ENCODE data around the gene WIPF2.
A peak's percentile ranks its signal among the peaks of the same experiment; 100 is the strongest.

The WIPF2 gene

DNA sequence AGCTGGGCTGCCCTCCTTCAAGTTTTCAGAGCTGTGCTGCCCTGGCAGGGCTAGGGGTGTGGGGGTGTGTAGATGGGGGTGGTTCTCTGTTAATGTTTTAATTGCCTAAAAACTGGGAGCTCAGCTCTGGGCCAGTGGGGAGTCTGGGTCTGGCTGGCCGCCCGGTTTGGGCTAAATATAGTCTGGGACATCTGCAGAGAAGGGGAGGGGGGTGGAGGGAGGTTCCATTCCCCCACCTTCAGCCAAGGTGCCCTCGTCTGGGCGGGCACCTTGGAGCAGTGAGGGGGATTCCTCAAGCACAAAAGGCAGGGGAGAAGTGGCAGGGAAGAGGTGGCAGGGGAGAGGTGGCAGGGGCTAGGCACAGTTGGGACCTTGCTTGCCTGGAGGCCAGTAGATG, 102.9 kb downstream of the WIPF2 start (continued):
- TF ChIP-seq, protein P1, sequence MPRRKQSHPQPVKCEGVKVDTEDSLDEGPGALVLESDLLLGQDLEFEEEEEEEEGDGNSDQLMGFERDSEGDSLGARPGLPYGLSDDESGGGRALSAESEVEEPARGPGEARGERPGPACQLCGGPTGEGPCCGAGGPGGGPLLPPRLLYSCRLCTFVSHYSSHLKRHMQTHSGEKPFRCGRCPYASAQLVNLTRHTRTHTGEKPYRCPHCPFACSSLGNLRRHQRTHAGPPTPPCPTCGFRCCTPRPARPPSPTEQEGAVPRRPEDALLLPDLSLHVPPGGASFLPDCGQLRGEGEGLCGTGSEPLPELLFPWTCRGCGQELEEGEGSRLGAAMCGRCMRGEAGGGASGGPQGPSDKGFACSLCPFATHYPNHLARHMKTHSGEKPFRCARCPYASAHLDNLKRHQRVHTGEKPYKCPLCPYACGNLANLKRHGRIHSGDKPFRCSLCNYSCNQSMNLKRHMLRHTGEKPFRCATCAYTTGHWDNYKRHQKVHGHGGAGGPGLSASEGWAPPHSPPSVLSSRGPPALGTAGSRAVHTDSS (tag by site-specific recombination; IDR thresholded peaks at IDR 0.05): no peak
- TF ChIP-seq ZNF155 (tag by site-specific recombination; IDR thresholded peaks at IDR 0.05): no peak
- peak; percentile 8; the same call in 1 of the 2 replicates for TF ChIP-seq WT1 (tag by site-specific recombination; IDR thresholded peaks at IDR 0.05)
- TF ChIP-seq, protein P2, sequence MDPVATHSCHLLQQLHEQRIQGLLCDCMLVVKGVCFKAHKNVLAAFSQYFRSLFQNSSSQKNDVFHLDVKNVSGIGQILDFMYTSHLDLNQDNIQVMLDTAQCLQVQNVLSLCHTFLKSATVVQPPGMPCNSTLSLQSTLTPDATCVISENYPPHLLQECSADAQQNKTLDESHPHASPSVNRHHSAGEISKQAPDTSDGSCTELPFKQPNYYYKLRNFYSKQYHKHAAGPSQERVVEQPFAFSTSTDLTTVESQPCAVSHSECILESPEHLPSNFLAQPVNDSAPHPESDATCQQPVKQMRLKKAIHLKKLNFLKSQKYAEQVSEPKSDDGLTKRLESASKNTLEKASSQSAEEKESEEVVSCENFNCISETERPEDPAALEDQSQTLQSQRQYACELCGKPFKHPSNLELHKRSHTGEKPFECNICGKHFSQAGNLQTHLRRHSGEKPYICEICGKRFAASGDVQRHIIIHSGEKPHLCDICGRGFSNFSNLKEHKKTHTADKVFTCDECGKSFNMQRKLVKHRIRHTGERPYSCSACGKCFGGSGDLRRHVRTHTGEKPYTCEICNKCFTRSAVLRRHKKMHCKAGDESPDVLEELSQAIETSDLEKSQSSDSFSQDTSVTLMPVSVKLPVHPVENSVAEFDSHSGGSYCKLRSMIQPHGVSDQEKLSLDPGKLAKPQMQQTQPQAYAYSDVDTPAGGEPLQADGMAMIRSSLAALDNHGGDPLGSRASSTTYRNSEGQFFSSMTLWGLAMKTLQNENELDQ (tag by site-specific recombination; IDR thresholded peaks at IDR 0.05; ENCODE audit: low read depth): no peak
- TF ChIP-seq, protein P3, sequence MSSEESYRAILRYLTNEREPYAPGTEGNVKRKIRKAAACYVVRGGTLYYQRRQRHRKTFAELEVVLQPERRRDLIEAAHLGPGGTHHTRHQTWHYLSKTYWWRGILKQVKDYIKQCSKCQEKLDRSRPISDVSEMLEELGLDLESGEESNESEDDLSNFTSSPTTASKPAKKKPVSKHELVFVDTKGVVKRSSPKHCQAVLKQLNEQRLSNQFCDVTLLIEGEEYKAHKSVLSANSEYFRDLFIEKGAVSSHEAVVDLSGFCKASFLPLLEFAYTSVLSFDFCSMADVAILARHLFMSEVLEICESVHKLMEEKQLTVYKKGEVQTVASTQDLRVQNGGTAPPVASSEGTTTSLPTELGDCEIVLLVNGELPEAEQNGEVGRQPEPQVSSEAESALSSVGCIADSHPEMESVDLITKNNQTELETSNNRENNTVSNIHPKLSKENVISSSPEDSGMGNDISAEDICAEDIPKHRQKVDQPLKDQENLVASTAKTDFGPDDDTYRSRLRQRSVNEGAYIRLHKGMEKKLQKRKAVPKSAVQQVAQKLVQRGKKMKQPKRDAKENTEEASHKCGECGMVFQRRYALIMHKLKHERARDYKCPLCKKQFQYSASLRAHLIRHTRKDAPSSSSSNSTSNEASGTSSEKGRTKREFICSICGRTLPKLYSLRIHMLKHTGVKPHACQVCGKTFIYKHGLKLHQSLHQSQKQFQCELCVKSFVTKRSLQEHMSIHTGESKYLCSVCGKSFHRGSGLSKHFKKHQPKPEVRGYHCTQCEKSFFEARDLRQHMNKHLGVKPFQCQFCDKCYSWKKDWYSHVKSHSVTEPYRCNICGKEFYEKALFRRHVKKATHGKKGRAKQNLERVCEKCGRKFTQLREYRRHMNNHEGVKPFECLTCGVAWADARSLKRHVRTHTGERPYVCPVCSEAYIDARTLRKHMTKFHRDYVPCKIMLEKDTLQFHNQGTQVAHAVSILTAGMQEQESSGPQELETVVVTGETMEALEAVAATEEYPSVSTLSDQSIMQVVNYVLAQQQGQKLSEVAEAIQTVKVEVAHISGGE (tag by site-specific recombination; conservative IDR thresholded peaks at IDR 0.05; ENCODE audit: low read depth): no peak
- no peak for TF ChIP-seq ZNF623 (tag by site-specific recombination; IDR thresholded peaks at IDR 0.05)
- no peak for TF ChIP-seq ZNF146 (tag by site-specific recombination; IDR thresholded peaks at IDR 0.05)
- TF ChIP-seq, protein P4, sequence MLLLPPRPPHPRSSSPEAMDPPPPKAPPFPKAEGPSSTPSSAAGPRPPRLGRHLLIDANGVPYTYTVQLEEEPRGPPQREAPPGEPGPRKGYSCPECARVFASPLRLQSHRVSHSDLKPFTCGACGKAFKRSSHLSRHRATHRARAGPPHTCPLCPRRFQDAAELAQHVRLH (tag by site-specific recombination; IDR thresholded peaks at IDR 0.05): no peak
- no peak for TF ChIP-seq TRIM28 (IDR thresholded peaks at IDR 0.05; ENCODE audit: borderline replicate concordance, low read length)
- TF ChIP-seq ZNF561 (tag by site-specific recombination; IDR thresholded peaks at IDR 0.05; ENCODE audit: borderline replicate concordance): no peak
- TF ChIP-seq ZNF549 (tag by site-specific recombination; IDR thresholded peaks at IDR 0.05): no peak
- TF ChIP-seq MEIS1 (CRISPR knock-in tag; IDR thresholded peaks at IDR 0.05; ENCODE audit: borderline replicate concordance): no peak
- peak; percentile 23; the same call in 1 of the 2 replicates for TF ChIP-seq KLF1 (tag by site-specific recombination; IDR thresholded peaks at IDR 0.05)
- TF ChIP-seq FEZF1 (tag by site-specific recombination; IDR thresholded peaks at IDR 0.05): no peak
- no peak for TF ChIP-seq ZNF221 (tag by site-specific recombination; IDR thresholded peaks at IDR 0.05; ENCODE audit: borderline replicate concordance)
- no peak for TF ChIP-seq GLIS1 (tag by site-specific recombination; IDR thresholded peaks at IDR 0.05)
- TF ChIP-seq, protein P5, sequence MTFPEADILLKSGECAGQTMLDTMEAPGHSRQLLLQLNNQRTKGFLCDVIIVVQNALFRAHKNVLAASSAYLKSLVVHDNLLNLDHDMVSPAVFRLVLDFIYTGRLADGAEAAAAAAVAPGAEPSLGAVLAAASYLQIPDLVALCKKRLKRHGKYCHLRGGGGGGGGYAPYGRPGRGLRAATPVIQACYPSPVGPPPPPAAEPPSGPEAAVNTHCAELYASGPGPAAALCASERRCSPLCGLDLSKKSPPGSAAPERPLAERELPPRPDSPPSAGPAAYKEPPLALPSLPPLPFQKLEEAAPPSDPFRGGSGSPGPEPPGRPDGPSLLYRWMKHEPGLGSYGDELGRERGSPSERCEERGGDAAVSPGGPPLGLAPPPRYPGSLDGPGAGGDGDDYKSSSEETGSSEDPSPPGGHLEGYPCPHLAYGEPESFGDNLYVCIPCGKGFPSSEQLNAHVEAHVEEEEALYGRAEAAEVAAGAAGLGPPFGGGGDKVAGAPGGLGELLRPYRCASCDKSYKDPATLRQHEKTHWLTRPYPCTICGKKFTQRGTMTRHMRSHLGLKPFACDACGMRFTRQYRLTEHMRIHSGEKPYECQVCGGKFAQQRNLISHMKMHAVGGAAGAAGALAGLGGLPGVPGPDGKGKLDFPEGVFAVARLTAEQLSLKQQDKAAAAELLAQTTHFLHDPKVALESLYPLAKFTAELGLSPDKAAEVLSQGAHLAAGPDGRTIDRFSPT (tag by site-specific recombination; IDR thresholded peaks at IDR 0.05): peak; percentile 57; the same call in 1 of the 2 replicates
- TF ChIP-seq ZSCAN23 (tag by site-specific recombination; IDR thresholded peaks at IDR 0.05): no peak
- no peak for TF ChIP-seq ZNF114 (tag by site-specific recombination; IDR thresholded peaks at IDR 0.05)
- TF ChIP-seq, protein P6, sequence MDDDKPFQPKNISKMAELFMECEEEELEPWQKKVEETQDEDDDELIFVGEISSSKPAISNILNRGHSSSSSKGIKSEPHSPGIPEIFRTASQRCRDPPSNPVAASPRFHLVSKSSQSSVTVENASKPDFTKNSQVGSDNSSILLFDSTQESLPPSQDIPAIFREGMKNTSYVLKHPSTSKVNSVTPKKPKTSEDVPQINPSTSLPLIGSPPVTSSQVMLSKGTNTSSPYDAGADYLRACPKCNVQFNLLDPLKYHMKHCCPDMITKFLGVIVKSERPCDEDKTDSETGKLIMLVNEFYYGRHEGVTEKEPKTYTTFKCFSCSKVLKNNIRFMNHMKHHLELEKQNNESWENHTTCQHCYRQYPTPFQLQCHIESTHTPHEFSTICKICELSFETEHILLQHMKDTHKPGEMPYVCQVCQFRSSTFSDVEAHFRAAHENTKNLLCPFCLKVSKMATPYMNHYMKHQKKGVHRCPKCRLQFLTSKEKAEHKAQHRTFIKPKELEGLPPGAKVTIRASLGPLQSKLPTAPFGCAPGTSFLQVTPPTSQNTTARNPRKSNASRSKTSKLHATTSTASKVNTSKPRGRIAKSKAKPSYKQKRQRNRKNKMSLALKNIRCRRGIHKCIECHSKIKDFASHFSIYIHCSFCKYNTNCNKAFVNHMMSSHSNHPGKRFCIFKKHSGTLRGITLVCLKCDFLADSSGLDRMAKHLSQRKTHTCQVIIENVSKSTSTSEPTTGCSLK (tag by site-specific recombination; IDR thresholded peaks at IDR 0.05): no peak
- TF ChIP-seq ZNF274 (IDR thresholded peaks at IDR 0.05; ENCODE audit: low read length): no peak
- no peak for TF ChIP-seq ZNF274 (tag by site-specific recombination; IDR thresholded peaks at IDR 0.05; ENCODE audit: borderline replicate concordance)
- TF ChIP-seq, protein P7, sequence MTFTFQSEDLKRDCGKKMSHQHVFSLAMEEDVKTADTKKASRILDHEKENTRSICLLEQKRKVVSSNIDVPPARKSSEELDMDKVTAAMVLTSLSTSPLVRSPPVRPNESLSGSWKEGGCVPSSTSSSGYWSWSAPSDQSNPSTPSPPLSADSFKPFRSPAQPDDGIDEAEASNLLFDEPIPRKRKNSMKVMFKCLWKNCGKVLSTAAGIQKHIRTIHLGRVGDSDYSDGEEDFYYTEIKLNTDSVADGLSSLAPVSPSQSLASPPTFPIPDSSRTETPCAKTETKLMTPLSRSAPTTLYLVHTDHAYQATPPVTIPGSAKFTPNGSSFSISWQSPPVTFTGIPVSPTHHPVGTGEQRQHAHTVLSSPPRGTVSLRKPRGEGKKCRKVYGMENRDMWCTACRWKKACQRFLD (tag by site-specific recombination; IDR thresholded peaks at IDR 0.05): no peak
